ENCODE data around the gene KCNMA1.
"Not testable (repeated sequence)": the region's sequence is repeated elsewhere in the genome, so short reads cannot be mapped to it uniquely, and the experiment has no call there.

KCNMA1 gene

DNA sequence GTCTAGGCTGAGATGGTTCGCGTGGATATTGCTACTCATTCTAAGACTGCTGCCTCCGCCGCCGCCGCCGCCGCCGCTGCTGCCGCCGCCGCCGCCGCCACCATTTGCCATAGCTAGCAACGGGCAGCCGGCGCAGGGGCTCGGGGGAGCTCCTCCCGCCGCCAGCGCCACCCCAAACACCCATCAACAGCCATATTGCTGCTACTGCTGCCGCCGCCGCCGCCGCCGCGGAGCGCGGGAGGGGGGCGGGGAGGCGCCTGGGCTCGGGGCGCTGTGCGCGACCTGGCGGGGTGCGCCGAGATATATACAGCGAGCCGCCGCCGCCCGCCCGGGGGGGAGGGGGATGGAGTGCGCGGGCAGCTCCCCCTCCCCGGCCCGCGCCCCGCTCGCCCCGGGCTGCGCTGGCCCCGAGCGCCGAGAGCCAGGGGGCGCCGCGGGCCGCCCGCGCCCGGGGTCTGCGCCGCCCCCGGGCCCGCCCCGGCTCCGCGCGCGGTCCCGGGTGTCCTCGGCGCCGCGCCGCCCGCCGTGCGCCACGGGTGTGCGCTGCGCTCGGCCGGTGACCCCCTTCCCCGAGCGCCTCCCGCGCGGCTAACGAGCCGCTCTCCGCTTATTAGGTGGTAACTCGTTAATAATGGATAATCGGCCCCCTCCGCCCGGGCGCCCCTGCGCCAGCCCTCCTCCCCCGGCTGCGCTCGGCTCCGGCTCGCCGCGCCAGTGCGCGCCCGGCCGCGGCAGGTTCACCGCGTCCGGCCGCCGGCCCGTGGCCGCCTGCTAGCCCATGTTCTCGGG lies at the start of gene KCNMA1:
TSS of gene KCNMA1 (minus strand) at position 277 of the 789 bp plus-strand sequence.
- no peak for DNase-seq

DNA sequence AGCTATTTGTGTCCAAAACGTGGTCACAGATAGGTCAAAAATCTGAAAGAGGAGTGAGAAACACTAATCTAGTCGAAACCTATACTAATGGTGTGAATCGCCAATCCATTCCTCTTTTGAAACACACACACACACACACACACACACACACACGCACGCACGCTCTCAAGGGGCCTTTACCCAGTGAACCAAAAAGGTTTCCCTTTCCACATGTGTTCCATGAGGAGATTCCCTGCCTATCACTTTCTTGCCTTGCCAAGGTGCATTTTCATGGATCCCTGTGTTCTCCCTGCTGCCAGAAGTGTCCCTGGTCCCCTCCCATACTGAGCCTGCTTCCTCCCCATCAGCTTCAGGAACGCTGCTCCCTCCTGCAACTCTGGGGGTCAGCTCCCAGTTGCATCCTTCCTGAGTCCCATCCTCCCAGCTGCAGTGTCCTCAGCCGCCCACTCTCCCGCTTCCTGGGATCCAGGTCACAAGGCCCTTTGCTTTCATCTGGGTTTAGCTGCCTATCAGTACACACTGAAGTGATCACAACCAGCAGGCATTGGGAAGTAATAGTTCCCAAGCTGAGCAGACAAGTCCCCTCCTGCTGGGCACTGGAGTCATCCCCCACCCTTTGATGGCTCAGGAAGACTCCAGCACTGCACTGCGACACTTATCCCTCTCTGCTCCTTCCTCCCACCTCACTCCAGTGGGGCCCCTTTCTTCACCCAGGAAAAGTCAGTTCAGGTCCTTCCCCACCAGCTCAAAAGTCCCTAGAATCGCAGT lies 49.2 kb upstream of the KCNMA1 start:
- no peak for DNase-seq

DNA sequence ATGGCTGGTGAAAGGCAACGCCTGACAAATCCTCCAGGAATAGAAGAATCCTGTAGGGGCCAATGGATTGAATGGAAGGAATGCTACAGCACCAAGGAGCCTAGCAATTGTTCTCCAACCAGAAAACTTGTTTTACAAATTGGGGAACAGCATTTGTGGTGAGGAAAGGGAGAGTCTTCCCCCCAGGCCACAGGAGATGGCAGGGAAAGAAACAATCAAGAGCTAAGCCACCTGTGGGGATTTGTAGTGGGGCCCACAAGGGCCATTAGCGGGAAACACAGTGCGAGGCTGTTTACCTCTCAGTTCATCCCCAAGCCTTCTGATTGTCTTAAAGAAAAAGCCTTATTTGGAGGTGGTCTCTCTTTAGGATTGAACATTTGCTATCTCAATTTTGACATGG lies 48.5 kb upstream of the KCNMA1 start:
- no peak for DNase-seq

DNA sequence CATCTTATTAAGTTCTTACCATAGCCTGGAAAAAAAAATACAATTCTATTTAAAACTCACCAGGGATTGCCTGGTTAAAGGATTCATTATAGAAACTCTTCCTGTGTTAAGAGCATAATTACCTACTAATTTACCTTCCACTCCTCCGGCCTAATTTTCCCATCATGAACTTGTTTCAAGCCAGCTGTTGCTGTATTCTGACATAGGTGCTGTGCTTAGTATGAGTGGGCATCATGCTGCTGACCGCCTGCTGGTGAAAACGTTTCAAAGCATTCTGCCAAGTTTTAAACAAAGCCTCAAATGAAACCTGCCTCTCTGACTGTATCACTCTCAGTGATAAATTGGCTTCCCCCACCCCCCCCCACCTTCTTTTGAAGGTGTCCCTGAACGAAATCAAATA lies 47.8 kb upstream of the KCNMA1 start:
- DNase-seq, result no peak

DNA sequence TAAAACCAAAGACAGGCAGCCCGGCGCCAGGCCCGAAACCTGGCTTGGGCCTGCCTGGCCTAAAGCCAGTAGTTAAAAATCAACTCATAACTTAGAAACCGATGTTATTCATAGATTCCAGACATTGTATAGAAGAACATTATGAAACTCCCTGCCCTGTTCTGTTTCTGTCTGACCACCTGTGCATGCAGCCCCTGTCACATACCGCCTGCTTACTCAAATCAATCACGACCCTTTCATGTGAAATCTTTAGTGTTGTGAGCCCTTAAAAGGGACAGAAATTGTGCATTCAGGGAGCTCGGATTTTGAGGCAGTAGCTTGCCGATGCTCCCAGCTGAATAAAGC lies 45.5 kb upstream of the KCNMA1 start:
- DNase-seq, result not testable (repeated sequence)

DNA sequence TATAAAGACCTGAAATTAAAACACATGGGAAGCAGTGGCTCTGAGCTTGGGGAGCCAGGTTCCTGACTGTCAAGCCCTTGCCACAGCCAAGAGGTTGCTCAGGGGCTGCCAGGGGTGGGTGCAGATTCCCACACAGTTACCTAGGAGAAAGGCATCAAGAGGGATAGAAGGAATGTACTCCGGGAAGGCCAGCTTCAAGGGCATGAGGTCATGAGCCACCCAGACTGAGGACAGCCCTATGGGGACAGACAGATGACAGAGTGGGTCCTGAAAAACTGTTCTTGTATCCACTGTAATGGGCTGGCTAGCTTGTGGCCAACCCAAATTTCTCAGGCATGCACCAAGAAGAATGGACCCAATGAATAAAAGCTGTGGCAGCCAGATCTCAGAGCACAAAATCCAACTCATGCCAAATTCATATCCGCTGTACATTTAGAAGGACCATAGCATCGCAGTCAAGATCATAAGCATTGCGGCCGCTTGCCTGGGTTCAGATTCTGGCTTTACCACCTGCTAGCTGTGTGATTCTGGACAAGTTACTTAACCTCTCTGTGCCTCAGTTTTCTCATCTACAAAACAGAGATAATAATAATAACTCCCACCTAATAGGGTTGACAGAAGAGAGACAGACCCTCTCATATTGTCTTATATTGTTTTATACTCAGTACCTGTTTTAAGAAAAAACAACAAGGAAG lies 44.9 kb upstream of the KCNMA1 start:
- no peak for DNase-seq

DNA sequence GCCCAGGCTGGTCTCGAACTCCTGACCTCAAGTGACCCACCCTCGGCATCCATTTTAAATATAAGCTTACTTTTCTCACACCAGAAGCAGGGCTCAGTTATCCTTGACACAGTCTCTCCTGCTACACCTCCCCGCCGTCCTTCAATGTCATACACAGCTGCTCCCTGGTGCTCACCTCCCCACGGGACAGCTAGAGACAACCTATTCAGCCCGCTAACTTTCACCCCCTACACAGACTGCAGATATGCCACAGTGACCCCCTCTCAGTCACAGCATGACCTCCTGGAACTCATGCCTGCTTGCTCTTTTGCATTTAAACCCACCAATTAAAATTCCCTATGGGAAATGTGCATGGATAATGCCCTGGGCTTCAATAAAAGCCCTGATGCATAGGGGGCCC lies 44.2 kb upstream of the KCNMA1 start:
- DNase-seq, result no peak

DNA sequence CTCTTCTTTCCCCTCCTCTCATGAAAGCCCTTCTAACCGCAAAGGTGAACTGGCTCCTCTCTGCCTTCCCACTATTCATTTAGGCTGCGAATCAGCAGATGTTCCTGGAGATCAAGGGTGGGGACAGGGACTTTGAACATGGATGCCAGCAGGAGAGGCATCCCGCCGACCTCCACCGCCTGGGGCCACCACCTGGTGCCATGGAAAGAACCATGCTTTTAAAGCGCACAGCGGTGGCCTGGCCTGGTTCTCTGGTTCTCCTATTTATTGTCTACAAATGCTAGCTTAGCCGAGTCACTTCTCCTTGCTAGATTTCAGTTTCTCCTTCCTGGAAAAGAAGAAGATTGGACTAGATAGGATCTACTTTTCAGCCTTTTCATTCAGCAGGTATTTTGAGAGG lies 43.2 kb upstream of the KCNMA1 start:
- DNase-seq, result no peak

DNA sequence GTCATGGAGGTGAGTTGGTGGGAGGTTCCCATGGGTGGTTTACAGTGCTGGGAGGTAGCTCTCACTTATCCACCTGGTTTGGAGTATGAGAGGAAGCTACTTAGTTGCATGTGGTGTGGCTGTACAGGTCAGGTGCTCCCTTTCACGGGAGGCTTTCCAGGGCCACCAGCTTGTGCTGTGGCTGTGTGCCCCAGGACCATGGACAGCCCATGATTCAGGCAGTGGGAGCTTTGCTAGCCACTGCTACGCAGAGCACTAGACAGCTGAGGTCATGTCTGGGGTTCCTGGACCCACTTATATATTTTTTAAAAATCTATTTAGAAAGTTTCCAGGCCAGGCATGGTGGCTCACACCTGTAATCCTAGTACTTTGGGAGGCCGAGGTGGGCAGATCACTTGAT lies 42.5 kb upstream of the KCNMA1 start:
- no peak for DNase-seq

DNA sequence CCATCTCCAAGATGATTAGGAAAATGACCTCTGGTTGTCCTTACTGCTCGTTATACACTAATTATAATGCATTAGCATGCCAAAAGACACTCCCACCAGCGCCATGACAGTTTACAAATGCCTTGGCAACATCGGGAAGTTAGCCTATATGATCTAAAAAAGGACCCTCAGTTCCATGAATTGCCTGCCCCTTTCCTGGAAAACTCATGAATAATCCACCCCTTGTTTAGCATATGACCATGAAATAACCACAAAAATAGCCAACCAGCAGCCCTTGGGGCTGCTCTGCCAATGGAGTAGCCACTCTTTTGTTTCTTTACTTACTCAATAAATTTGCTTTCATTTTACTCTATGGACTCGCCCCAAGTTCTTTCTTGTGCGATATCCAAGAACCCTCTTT lies 41.6 kb upstream of the KCNMA1 start:
- DNase-seq, result no peak

DNA sequence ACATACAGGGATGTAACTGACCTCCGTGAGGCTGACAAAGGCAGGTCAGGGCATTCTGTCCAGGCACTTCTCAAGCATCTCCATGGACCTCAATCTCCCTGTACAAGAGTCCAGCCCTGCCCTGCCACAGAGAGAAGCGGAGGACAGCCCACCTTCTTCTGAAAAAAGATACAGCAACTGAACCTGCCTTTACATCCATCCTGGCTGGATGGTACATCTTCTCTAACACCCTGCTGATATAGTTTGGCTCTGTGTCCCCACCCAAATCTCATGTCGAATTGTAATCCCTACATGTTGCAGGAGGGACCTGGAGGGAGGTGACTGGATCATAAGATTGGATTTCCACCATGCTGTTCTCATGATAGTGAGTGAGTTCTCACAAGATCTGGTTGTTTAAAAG lies 40.5 kb upstream of the KCNMA1 start:
- DNase-seq, result no peak

DNA sequence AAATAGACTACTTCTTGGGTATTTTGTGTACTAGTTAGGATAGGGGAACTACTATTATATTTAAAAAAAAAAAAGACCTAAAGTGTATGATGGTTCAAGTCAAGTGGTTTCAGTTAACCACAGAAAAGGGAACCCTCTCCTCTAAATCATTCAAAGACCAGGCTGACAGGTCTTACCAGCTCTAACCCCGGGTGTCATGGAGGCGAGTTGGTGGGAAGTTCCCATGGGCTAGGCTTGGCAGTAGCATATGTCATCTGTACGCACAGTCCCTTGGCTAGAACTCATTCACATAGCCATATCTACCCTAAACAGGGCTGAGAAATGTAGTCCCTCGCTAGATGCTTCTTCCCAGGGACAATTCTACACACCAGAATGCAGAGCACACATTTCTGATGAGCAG lies 37.7 kb upstream of the KCNMA1 start:
- DNase-seq, result no peak

DNA sequence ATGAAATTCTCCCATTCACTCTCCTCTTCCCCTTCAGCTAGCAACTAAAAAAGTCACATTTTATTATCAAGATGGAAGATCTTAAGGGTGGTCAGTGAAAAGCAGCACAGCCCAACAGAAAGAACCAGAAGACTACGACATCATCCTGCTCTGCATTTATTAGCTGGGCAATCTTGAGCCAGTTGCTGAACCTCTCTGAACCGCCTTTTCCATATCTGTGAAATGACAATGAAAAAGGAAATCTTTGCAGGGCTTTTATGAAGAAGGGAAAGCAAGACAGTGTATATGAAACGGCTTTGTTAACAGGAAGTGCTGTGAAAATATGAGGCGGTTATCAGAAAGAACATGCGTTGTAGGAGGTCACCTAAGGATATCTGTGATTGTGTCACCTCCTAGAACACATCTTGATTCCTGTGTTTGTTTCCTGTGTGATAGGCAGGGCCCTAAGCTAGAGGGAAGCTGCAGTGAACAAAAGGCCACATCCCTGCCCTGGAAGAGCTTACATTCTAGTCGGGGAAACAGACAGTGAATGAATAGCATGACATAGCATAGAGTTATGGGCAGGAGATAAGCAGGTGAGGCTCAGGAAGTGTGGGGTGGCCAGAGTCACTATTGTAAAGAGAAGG lies 36.0 kb upstream of the KCNMA1 start:
- DNase-seq, result no peak

DNA sequence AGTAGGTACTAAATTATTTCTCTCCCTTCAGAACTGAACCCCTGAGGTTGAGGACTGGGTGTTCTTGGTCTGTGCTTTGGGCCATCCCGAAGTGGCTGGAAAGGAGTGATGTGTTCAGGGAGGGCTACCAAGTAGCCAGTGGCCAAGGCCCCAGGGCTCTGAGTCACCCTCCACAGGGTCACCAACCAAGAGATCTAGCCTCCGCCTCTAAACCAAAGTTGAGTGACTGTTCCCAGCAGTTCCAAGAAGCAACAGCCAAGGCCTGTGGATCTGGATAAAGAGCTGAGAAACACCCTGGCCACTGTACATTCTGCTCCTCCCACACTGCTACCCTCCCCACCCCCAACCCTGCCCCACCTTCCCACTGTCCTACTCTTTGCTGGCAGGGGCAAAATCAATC lies 35.5 kb upstream of the KCNMA1 start:
- no peak for DNase-seq

DNA sequence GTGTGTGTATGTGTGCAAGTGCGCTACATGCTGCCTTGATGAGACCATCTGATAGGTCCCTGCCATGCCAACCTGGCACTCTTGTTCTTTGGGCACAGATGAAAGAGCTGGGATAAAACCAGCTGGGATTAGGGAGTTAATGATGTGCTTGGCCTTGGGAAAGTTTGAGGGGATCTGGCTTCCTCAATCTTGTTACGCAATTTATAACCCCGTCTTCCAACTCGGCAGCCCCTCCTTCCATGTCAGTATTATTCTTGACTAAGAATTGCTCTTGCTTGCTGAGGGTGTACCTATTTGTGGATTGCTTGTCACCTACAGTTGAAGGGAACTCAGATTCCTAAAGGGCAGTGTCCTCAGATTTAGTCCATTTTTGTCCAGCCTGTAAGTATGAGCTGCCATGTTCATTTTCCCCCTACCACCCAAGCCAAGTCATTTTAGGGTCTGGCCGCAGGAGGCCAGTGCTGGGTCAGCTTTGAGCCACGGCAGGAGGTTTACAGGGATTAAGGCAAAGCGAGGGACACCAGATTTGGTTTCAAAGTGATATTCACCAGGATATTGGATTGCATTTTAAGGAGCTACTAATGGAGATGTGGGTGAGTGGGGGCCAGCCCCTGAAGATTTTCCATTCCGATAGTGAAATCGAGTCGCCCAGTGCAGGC lies 34.1 kb upstream of the KCNMA1 start:
- no peak for DNase-seq

DNA sequence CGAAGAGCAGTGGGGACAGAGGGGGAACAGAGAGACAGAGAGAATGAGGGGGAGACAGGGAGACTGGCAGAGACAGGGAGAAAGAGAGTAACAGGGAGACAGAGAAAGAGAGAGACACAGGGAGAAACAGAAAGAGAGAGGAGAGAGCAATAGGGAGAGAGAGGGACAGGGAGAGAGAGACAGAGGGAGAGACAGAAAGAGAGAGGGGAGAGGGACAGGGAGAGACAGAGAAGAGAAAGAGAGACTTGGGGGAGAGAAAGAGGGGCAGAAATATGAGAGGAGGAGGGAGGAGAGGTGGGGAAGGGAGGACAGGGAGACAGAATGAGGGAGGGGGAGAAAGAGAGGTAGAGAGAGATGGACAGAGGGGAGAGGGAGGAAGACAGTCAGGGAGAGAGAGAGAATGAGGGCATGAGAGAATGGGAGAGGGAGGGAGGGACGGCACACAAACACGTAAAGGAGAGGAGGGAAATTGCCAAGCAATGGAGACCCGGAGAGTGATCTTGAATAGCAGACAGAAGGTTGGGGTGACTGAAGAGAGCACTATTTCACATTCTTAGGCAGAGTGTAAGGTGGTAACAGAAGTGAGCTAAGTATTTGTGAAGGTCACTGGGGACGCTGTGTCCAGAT lies 33.3 kb upstream of the KCNMA1 start:
- DNase-seq, result no peak

DNA sequence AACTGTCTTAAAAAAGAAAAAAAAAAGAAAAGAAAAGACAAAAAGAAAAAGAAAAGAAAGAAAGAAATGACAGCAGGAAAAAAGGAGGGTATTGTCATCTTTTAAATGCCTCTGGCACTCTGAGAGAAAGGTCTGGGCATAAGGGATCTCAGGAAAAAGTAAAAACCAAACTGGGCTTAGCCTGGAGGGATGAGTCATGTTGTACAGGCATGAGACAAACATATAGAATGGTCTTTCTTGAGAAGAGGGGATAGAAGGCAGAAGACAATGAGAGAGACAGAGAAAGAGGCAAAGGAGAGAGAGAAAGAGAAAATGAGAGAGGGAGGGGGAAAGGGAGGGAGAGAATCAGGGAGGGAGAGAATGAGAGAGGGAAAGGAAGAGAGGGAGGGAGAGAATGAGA lies 32.3 kb upstream of the KCNMA1 start:
- no peak for DNase-seq

DNA sequence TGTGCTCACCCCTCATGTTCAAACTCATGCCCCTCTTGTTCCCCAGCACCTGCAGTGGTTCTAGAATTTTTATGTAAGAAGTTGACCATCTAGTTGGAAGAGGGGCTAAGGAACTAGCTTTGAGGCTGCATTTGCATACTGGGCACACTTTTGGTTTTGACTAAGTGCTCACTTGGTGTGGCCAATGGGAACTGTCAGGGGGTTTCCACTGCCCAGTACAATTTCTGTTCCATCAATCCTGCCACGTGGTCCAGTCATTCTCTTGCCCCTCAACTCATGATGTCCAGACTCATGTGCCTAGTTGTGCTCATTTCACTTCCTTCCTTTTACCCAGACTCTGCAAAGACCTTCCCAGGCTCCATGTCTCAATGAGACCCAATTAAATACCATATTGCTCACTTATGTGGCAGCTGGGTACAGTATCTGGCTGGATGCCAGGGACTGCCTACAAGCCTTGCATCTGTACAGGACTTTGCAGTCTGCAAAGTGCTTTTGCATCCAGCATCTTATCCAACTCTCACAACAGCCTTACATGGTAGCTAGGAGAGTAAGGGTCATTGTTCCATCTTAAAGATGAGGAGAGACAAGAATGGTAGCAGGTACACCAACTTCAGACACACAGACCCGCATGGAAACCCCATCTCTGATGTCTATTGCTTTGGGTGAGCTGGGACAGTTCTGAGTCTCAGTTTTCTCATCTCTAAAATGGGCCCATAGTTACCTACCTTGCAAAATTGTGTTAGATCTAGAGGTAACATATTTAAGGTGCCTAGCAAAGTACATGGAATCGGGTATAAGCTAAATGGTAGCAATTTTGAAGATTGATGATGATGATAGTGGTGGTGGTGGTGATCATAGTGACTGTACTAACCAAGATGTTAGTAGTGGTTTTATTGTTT lies 30.1 kb upstream of the KCNMA1 start:
- DNase-seq, result no peak

DNA sequence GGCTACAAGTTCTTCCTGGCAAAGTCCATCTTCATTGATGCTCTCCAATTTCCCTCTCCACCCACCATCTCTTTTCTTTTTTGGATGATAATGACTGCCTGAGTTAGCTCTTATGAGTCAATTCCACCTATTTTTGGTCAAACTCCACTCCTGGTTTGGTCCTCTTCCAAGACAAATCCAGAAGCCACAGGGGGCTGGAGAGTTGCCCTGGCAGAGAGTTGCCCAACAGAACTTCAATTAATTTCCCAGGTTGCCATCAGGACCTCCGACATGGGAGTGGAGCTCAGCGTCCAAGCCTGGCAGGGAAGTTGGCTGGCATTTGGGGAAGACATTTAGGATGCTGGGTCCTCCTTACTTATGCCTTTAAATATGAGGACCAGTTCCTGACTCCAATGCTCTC lies 29.2 kb upstream of the KCNMA1 start:
- no peak for DNase-seq

DNA sequence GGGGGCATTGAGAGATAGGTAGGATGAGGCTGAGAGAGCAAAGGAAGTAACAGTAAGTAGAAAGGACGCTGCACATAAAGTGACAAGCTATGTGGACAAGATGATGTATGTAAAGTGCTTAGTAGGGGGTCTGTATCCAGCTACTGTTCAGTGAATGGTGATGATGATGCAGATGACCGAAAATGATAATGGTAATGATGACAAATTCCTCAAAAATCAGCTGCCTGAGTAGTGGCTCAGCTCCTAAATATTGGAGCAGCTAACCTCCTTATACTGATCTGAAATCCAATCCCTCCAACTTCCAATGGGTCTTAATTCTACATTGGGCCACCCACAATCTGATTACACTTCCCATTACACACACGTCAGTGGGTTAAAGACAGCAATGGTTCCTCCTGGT lies 27.1 kb upstream of the KCNMA1 start:
- no peak for DNase-seq

DNA sequence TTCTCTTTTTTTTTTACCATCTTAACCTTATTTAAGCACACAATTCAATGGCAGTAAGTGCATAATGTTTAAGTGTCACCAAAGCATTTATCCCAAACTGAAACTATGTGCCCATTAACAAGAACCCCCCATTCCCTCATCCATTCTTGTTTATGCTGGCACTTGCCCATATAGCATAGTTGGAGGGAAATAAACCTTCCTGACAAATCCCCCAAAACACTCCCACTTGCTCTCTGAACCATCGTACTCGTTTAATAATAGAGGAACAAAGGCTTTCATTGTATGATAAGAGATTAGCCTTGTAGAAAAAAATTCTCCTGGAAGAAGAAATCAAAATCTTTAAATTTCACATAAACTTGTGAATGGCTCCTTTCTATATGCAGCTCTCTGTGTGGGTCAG lies 26.4 kb upstream of the KCNMA1 start:
- DNase-seq, result no peak

DNA sequence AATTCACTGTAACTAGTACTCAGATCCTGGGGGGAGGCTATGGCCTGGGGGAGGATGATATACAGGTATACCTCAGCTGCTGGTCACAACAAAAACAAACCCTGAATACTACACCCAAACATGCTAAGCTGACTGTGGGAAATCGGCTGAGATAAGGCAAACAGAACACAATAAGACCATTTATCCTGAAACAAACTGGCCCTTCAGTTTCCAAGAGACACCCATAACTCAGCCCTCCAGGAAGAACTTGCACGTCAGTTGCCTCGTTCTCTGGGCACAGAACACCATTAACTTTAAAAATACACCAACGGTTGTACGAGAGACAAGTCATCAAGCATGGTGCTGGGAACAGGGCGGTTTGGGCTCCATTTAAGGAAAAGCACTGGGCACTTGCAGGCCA lies 24.1 kb upstream of the KCNMA1 start:
- no peak for DNase-seq
